GM19438 (cell line): ENCODE data around the gene CSF3R.

Source experiments
- ATAC-seq: cut with Tn5 transposase; IDR thresholded peaks from one replicate; pipeline ENCODE4 v1.9.1; 2021; ENCODE audit warnings: low read depth; ENCODE audit not compliant: unreplicated experiment

Gene CSF3R

GRCh38 chr1:36482724-36483388 is at the start of gene CSF3R:
Gene CSF3R, minus strand, starts transcription at chr1:36482913. Its CDS starts 3,417 bp downstream, at chr1:36479496.
- ATAC-seq: no peak

- no peak for ATAC-seq
Observed at GRCh38 chr1:36531833-36532232, 49.1 kb upstream of the CSF3R start.

GRCh38 chr1:36530791-36531190 is 48.1 kb upstream of the CSF3R start:
- ATAC-seq: no peak

GRCh38 chr1:36530261-36530660 is 47.5 kb upstream of the CSF3R start:
- ATAC-seq: no peak

GRCh38 chr1:36529769-36530260 is 47.1 kb upstream of the CSF3R start:
- no peak for ATAC-seq

GRCh38 chr1:36528361-36529349 is 45.9 kb upstream of the CSF3R start:
- ATAC-seq: no peak

GRCh38 chr1:36525166-36525565 is 42.5 kb upstream of the CSF3R start:
- no peak for ATAC-seq

- no peak for ATAC-seq
Observed at GRCh38 chr1:36524359-36525062, 41.8 kb upstream of the CSF3R start.

GRCh38 chr1:36523850-36524249 is 41.1 kb upstream of the CSF3R start:
- no peak for ATAC-seq

- ATAC-seq: no peak
Observed at GRCh38 chr1:36523230-36523495, 40.5 kb upstream of the CSF3R start.

GRCh38 chr1:36522461-36523229 is 39.9 kb upstream of the CSF3R start:
- ATAC-seq: no peak

- ATAC-seq: no peak
Observed at GRCh38 chr1:36522021-36522420, 39.3 kb upstream of the CSF3R start.

GRCh38 chr1:36520771-36521420 is 38.2 kb upstream of the CSF3R start:
- no peak for ATAC-seq

- no peak for ATAC-seq
Observed at GRCh38 chr1:36520056-36520455, 37.3 kb upstream of the CSF3R start.

GRCh38 chr1:36517011-36517771 is 34.5 kb upstream of the CSF3R start:
- ATAC-seq: no peak

- no peak for ATAC-seq
Observed at GRCh38 chr1:36516372-36517010, 33.8 kb upstream of the CSF3R start.

- no peak for ATAC-seq
Observed at GRCh38 chr1:36515315-36516138, 32.8 kb upstream of the CSF3R start.

- ATAC-seq: no peak
Observed at GRCh38 chr1:36514501-36514900, 31.8 kb upstream of the CSF3R start.
